Measurements from ENCODE around the gene TAOK2. TPM values are rescaled to one million over a fixed set of nuclear protein-coding genes. Genes with fewer than 3 reads are reported as not detected.

The TAOK2 gene
- total RNA-seq, result 61.0 and 61.7 TPM in 2 replicates

DNA sequence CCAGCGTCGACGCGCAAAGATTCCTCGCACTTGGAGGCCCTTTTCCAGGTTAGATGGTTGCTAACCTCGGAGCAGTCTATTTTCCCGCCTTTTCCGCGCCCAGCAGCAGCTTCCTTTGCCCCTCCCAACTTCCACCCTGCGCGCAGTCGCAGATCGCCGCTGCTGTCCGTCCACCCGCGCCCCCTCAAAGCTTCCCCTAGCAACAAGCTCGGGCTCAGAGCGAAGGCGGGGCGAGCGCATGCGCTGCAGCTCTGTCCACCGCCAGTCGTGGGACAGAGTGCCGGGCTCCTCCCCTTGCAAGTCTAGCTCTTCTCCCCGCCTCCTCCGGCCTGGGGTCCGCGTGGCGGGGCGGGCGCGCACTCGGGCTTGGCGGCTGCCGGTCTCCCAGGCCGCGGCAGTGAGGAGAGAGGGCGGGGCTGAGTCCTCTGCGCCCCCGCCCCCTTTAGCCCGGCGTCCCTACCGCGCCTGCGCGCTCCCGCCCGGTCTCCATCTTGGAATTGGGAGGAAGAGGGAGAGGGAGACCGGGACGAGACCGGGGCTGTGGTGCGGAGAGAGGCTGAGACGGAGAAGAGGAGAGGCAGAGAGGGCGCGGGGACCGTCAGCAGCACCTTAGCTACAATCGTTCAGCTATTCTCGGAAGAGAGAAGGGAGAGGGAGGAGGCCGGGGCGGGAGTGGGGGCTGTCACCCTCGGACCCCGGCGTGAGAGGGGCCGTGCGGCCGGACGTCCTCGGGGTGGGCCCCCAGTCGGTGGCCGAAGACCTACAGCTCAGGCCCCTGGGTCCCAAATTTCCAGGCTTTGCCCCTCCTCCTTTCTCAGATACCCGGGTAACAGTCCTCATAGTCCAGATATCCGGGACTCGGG lies at the start of gene TAOK2:
Gene TAOK2 (plus strand): TSS at position 485 of the 863 bp plus-strand sequence. CDS start 3,905 bp downstream, outside the sequence.

DNA sequence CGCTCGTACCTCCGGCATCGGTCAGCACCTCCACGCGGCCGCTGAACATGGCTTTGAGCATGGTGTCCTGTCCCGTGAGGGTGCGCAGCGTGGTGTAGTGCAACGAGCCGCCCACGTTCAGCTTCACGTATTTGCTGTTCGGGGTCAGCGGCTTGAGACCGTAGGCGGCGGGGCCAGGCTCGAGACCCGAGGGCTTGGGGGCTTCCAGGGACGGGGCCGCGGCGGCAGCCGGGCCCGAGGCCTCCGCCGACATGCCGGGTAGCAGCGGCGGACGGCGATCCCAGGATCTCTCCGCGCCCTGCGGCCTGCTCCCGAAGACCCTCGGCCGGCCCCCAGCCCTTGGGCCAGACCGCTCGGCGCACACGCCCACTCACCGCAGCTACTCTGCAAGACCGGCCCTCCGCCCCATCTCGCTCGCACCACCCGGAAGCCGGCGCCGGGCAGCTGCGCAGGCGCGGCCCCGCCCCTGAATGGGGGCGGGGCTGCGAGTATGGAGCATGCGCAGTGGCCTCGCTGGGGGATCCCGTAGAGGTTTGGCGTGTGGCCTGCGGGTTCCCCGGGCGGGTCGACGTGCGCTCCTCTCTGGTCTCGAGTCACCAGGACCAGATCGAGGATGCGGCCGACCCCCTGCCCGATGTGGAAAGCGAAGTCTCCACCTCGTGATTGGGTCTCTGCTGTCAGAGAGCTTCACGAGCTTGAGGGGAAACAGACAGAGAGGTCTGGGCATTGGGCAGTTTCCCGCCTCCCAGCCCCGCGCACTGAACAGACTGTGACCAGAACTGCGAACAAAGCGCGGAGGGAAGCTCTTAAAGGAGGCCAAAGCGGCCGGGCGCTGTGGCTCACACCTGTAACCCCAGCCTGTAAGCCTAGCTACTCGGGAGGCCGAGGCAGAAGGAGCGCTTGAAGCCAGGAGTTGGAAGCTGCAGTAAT lies 47.6 kb upstream of the TAOK2 start, which contains the start of gene KCTD13:
Gene KCTD13 (minus strand): TSS at position 446 of the 930 bp plus-strand sequence. CDS start 193 bp downstream, at position 253.

DNA sequence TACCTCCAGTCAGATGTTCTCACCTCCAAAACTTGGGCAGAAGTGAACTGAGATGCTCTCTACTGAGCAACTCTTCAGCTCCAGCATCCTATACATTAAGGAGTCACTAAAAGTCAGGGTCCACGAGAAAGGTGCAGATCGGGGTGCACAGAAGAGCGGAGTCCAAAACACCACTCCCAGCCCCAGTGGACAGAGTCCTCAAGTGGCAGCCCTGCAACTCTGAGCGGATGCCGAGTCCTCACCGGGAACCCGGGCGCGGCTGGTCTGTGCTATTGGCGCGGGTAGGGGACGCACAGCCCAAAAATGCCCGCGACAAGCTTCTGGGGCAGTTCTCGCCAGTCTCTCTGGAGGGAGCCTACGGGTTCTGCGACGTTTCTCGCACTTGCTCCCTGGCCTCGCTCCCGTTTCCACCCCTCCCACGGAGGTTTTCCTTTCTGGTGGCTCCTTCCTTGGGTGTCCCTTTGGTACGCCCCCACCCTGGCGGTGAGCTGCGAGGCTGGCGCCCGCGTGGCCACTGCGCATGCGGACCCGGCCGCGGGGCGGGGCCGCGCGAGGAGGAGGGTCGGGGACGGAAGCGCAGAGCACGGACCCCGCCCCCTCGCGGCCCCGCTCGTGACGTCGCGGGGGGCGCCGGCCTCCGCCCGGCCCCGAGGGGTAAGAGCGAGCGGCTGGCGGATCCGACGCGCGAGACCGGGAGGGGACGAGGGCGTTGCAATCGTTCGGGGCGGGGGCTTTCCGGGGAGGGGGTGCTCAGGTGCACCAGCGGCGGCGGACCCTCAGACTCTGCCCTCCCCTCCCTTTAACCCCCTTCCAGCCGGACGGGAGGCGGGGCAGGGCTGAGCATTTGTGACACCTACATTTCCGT lies 12.0 kb upstream of the TAOK2 start, which contains the start of gene TMEM219:
Gene TMEM219 (plus strand): TSS at position 601 of the 865 bp plus-strand sequence. CDS start 1,065 bp downstream, outside the sequence.

DNA sequence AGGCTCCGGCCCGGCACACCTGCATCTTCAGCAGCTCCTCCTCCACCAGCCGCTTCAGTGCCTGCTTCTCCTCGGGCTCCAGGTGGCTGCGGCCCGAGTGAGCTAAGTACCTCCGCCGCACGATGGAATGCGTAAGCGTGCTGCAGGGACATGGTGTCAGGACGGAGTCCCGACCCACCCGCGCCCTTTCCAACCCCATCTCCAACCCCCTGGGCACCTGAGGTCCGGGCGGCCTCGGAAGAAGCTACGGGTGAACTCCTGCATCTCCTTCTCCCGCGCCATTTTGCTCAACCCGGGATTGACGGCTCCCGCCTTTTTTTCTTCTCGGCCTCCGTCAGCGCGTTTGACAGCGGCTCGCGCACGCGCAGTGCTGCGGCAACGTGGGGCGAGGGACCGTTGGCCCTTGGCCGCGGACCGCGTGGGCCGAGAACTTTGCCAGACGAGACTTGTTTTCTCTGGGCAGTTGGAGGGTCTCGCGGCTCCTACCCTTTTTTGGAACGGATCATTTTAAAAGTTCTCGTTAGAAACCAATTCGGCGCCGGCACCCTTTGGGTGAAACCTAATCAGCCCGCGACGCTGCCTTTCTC lies 21.7 kb downstream of the TAOK2 start, which contains the start of gene HIRIP3:
Gene HIRIP3 (minus strand): TSS at position 294 of the 587 bp plus-strand sequence. CDS start 12 bp downstream, at position 282.

DNA sequence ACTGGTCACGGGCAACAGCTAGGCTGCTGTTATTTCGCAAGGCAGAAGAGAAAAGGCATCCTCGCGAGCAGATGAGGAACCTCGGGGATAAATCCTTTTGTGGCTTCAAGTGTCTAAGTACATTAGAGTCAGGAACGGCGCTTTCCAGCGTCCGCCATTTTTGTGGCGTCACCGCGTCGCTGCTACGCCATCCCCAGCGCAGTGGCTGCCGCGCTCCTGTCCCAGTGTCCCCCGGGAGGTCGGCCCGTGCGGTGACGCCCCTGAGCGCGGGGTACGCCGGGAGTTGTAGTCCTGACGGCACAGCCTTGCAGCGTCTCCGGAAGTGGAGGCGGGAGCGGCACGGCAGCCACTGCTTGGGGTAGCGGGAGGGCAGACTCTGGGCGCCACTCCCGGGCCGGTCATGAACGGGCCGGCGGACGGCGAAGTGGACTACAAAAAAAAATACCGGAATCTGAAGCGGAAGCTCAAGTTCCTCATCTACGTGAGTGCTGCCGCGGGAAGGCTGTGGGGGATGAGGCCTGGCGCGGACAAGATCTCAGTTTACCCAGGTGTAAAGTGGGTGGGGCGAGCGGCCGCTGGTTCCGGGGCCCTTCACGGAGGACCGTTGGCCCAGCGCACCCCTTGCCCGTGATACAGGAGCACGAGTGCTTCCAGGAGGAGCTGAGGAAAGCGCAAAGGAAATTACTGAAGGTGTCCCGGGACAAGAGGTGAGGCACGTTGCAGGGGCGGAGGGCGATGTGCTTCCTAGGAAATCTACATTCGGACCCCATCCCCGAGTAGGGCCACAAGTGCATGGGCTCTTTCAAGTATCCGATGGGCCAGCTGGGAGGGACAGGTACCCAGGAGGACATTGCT lies 22.5 kb downstream of the TAOK2 start, which contains the start of gene INO80E:
Gene INO80E (plus strand): TSS at position 331 of the 855 bp plus-strand sequence. CDS start 70 bp downstream, at position 401.

DNA sequence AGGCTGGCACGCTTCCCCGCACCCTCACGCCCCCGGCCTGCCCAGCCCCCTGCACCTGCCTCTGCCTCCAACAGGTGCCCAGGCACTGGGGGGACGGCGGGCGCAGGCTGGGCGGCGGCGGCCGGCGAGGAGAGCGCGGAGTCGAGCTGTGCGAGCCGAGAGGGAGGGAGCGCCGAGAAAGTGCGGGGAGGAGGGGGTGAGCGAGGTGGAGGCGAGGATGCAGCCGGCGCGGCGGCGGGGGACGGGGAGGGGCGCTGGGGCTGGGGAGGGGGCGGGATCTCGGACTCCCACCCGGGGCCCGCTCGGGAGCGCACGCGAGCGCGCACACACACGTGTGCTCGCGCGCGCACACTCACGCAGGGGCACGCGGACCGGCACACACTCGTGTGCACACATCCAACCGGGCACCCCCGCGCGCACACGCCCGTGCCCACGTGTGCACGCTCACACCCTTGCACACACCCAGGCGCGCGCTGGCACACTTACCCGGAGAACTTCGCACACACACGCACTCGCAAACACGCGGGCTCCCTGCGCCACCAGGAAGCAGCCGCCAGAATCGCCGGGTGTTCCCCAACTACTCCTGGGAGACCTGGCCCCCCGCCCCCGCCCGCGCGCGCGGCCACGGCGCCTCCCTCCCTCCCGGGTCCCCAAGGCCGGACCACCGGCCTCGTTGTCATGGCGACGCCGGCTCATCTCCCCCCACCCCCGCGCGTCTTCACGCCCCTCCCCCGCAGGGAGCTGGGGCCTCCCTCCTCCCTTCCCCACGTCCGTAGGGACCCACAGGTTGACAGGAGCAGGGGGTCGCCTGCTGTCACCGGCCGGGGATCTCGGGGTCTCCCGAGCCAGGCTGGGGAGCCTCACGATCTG lies 37.4 kb downstream of the TAOK2 start, which contains the start of gene DOC2A:
Gene DOC2A (minus strand): TSS at position 184 of the 870 bp plus-strand sequence. CDS start 805 bp downstream, outside the sequence.

DNA sequence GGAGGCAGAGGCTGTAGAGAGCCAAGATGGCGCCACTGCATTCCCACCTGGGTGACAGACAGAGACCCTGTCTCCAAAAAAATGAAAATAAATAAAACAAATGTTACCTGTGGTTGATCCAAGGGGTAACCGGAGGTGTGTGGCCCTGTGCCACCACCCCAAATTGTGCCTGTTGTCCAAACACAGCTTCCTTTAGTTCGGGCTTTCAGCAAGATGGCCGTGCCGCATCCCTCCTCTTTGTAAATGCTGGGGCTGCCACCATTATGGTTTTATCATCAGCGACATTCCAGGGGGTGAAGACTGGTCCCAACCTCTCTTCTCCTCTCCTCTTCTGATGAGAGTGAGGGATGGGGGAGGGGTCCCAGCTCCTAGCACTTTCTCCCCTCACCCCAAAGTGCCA lies 49.2 kb downstream of the TAOK2 start, which contains the start of gene C16orf92:
Gene C16orf92 (plus strand): TSS at position 312 of the 400 bp plus-strand sequence. CDS start 143 bp downstream, outside the sequence.

DNA sequence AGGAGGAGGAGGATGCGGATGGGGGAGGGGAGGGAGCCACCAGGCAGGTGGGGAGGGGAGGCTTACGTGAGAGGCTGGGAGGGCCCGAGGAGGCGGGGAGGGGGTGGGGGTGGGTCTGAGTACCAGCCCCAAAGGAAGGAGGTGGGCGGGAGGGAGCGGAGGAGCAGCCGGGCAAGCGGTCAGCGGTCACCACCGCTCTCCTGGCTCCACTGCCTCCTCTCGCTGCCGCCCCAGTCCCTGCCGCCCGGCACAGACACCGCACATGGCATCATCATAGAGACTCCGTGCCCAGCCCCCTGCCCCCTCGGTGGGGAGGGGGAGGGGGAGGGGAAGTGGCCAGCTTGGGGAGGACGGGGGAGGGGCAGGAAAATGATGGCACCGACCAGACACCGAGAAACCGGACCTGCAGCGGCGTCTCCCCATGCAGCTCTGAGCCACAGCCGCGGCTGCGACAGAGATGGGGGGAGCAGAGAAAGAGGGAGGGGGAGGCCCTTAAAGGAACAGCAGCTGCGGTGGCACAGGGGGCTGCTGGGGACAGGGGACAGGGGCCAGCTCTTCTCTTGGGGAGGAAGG lies 57.3 kb downstream of the TAOK2 start, which contains the start of gene TLCD3B:
Gene TLCD3B (minus strand): TSS at position 431 of the 573 bp plus-strand sequence. CDS start 744 bp downstream, outside the sequence.

Other genes with a start within 250 kb of the TAOK2 start
- gene C16orf54, start 227.9 kb upstream of the TAOK2 start, total RNA-seq, result 1.3 and 1.6 TPM in 2 replicates
- not detected in 2 replicates for gene ZG16, start 195.6 kb upstream of the TAOK2 start, total RNA-seq
- gene KIF22, start 183.1 kb upstream of the TAOK2 start, total RNA-seq, result 8.4 and 8.8 TPM in 2 replicates
- 145 and 209 TPM in 2 replicates for gene MAZ, start 167.3 kb upstream of the TAOK2 start, total RNA-seq
- 5.2 and 6.5 TPM in 2 replicates for gene PRRT2, start 161.7 kb upstream of the TAOK2 start, total RNA-seq
- 21.1 TPM in 2 replicates for gene PAGR1, start 157.7 kb upstream of the TAOK2 start, total RNA-seq
- gene MVP, start 153.4 kb upstream of the TAOK2 start, total RNA-seq, result 392 and 503 TPM in 2 replicates
- 108 and 112 TPM in 2 replicates for gene CDIPT, start 110.6 kb upstream of the TAOK2 start, total RNA-seq
- 0.85 and 1.1 TPM in 2 replicates for gene SEZ6L2, start 74.3 kb upstream of the TAOK2 start, total RNA-seq
- gene ASPHD1, start 73.4 kb upstream of the TAOK2 start, total RNA-seq, result 1.5 and 2.1 TPM in 2 replicates
- 11.9 and 13.3 TPM in 2 replicates for gene KCTD13, start 47.6 kb upstream of the TAOK2 start, total RNA-seq
- 76.1 and 95.6 TPM in 2 replicates for gene TMEM219, start 11.8 kb upstream of the TAOK2 start, total RNA-seq
- gene HIRIP3, start 21.7 kb downstream of the TAOK2 start, total RNA-seq, result 3.7 and 7.4 TPM in 2 replicates
- 22.2 and 42.6 TPM in 2 replicates for gene INO80E, start 22.4 kb downstream of the TAOK2 start, total RNA-seq
- gene DOC2A, start 37.2 kb downstream of the TAOK2 start, total RNA-seq, result not detected in 2 replicates
- not detected in 2 replicates for gene C16orf92, start 49.3 kb downstream of the TAOK2 start, total RNA-seq
- 0.12 TPM in 1 of 2 replicates, not detected in the other for gene TLCD3B, start 57.4 kb downstream of the TAOK2 start, total RNA-seq
- gene ALDOA, start 91.9 kb downstream of the TAOK2 start, total RNA-seq, result 648 and 853 TPM in 2 replicates
- 163 and 189 TPM in 2 replicates for gene PPP4C, start 102.1 kb downstream of the TAOK2 start, total RNA-seq
- gene TBX6, start 118.1 kb downstream of the TAOK2 start, total RNA-seq, result 0.32 and 0.36 TPM in 2 replicates
- 25.8 and 26.2 TPM in 2 replicates for gene YPEL3, start 122.3 kb downstream of the TAOK2 start, total RNA-seq
- gene GDPD3, start 139.7 kb downstream of the TAOK2 start, total RNA-seq, result 0.73 and 0.81 TPM in 2 replicates
- gene MAPK3, start 149.4 kb downstream of the TAOK2 start, total RNA-seq, result 44.9 and 57.8 TPM in 2 replicates
- 0.49 and 0.73 TPM in 2 replicates for gene CORO1A, start 209.7 kb downstream of the TAOK2 start, total RNA-seq
- 26.1 and 65.0 TPM in 2 replicates for gene BOLA2B, start 219.8 kb downstream of the TAOK2 start, total RNA-seq
- 15.9 and 17.8 TPM in 2 replicates for gene SLX1A, start 220.0 kb downstream of the TAOK2 start, total RNA-seq
- 3.7 and 3.8 TPM in 2 replicates for gene SULT1A3, start 225.4 kb downstream of the TAOK2 start, total RNA-seq

Measured in hair follicle dermal papilla cell (primary cell).